HEK293 (cell line): ENCODE measurements around the gene C4BPB.

Experiments used
- FEZF1 ChIP-seq: fragments of 450-650 bp; formaldehyde crosslinking; IDR thresholded peaks from 2 replicates; pipeline ENCODE4 v1.5.1; 2016; ENCODE audit warnings: missing biosample characterization, missing genetic modification characterization
- GLIS1 ChIP-seq: fragments of 450-650 bp; formaldehyde crosslinking; IDR thresholded peaks from 2 replicates; pipeline ENCODE4 v1.5.1; 2016; ENCODE audit warnings: missing biosample characterization, missing genetic modification characterization
- HOXC10 ChIP-seq: sonication (generic); formaldehyde crosslinking; IDR thresholded peaks from 2 replicates; pipeline ENCODE4 v1.8.1; 2023; ENCODE audit warnings: mild to moderate bottlenecking, missing genetic modification reagents
- KLF10 ChIP-seq: fragments of 450-650 bp; IDR thresholded peaks from 2 replicates; pipeline ENCODE4 v1.5.1; 2018; ENCODE audit warnings: missing biosample characterization, mild to moderate bottlenecking, missing genetic modification characterization
- KLF16 ChIP-seq: fragments of 450-650 bp; formaldehyde crosslinking; IDR thresholded peaks from 2 replicates; pipeline ENCODE4 v1.5.1; 2017; ENCODE audit warnings: missing biosample characterization, missing genetic modification characterization
- KLF8 ChIP-seq: fragments of 450-650 bp; formaldehyde crosslinking; IDR thresholded peaks from 2 replicates; pipeline ENCODE4 v1.5.1; 2016; ENCODE audit warnings: missing biosample characterization, missing genetic modification characterization
- REPIN1 ChIP-seq: fragments of 450-650 bp; formaldehyde crosslinking; IDR thresholded peaks from 2 replicates; pipeline ENCODE4 v1.5.1; 2017; ENCODE audit warnings: missing biosample characterization, missing genetic modification characterization, low read depth
- SETDB1 ChIP-seq: IDR thresholded peaks from one replicate; pipeline ENCODE4 v1.6.1; 2017; ENCODE audit warnings: mild to moderate bottlenecking, low read length, moderate library complexity, mixed read lengths; ENCODE audit not compliant: insufficient read length
- WT1 ChIP-seq: fragments of 450-650 bp; formaldehyde crosslinking; IDR thresholded peaks from 2 replicates; pipeline ENCODE4 v1.5.1; 2016; ENCODE audit warnings: missing biosample characterization, missing genetic modification characterization
- YY1 ChIP-seq: fragments of 450-650 bp; formaldehyde crosslinking; IDR thresholded peaks from 2 replicates; pipeline ENCODE4 v1.5.1; 2018; ENCODE audit warnings: missing biosample characterization, missing genetic modification characterization
- ZBTB21 ChIP-seq: fragments of 450-650 bp; formaldehyde crosslinking; IDR thresholded peaks from 2 replicates; pipeline ENCODE4 v1.5.1; 2017; ENCODE audit warnings: missing biosample characterization, missing genetic modification characterization
- ZBTB48 ChIP-seq: fragments of 450-650 bp; formaldehyde crosslinking; IDR thresholded peaks from 2 replicates; pipeline ENCODE4 v1.5.1; 2016; ENCODE audit warnings: missing biosample characterization, missing genetic modification characterization
- ZBTB8A ChIP-seq: fragments of 450-650 bp; formaldehyde crosslinking; IDR thresholded peaks from 2 replicates; pipeline ENCODE4 v1.5.1; 2016; ENCODE audit warnings: missing biosample characterization, missing genetic modification characterization
- ZFHX2 ChIP-seq: fragments of 450-650 bp; formaldehyde crosslinking; conservative IDR thresholded peaks from 2 replicates; pipeline ENCODE4 v1.5.1; 2016; ENCODE audit warnings: missing biosample characterization, missing genetic modification characterization
- ZFP69B ChIP-seq: fragments of 450-650 bp; formaldehyde crosslinking; IDR thresholded peaks from 2 replicates; pipeline ENCODE4 v1.5.1; 2016; ENCODE audit warnings: missing biosample characterization, missing genetic modification characterization
- ZNF2 ChIP-seq: fragments of 450-650 bp; formaldehyde crosslinking; IDR thresholded peaks from 2 replicates; pipeline ENCODE4 v1.5.1; 2016; ENCODE audit warnings: missing biosample characterization, missing genetic modification characterization
- ZNF202 ChIP-seq: fragments of 450-650 bp; formaldehyde crosslinking; IDR thresholded peaks from 2 replicates; pipeline ENCODE4 v1.5.1; 2016; ENCODE audit warnings: missing biosample characterization, missing genetic modification characterization, borderline replicate concordance
- ZNF221 ChIP-seq: fragments of 450-650 bp; formaldehyde crosslinking; IDR thresholded peaks from 2 replicates; pipeline ENCODE4 v1.5.1; 2017; ENCODE audit warnings: missing biosample characterization, missing genetic modification characterization, borderline replicate concordance
- ZNF266 ChIP-seq: fragments of 450-650 bp; formaldehyde crosslinking; IDR thresholded peaks from 2 replicates; pipeline ENCODE4 v1.5.1; 2016; ENCODE audit warnings: missing biosample characterization, missing genetic modification characterization, low read depth
- ZNF792 ChIP-seq: fragments of 450-650 bp; formaldehyde crosslinking; IDR thresholded peaks from 2 replicates; pipeline ENCODE4 v1.5.1; 2016; ENCODE audit warnings: missing biosample characterization, missing genetic modification characterization
- TF ChIP-seq, protein P1 (sequence below): fragments of 450-650 bp; formaldehyde crosslinking; IDR thresholded peaks from 2 replicates; pipeline ENCODE4 v1.5.1; 2016; ENCODE audit warnings: missing biosample characterization, missing genetic modification characterization
- TF ChIP-seq, protein P2 (sequence below): fragments of 450-650 bp; formaldehyde crosslinking; IDR thresholded peaks from 2 replicates; pipeline ENCODE4 v1.5.1; 2016; ENCODE audit warnings: missing biosample characterization, missing genetic modification characterization, borderline replicate concordance
- TF ChIP-seq, protein P3 (sequence below): fragments of 450-650 bp; formaldehyde crosslinking; IDR thresholded peaks from 2 replicates; pipeline ENCODE4 v1.5.1; 2016; ENCODE audit warnings: missing biosample characterization, missing genetic modification characterization
- TF ChIP-seq, protein P4 (sequence below): fragments of 450-650 bp; formaldehyde crosslinking; IDR thresholded peaks from 2 replicates; pipeline ENCODE4 v1.5.1; 2016; ENCODE audit warnings: missing biosample characterization, missing genetic modification characterization, borderline replicate concordance
- TF ChIP-seq, protein P5 (sequence below): fragments of 450-650 bp; formaldehyde crosslinking; IDR thresholded peaks from 2 replicates; pipeline ENCODE4 v1.5.1; 2017; ENCODE audit warnings: missing biosample characterization, mild to moderate bottlenecking, missing genetic modification characterization, moderate library complexity

C4BPB gene

DNA sequence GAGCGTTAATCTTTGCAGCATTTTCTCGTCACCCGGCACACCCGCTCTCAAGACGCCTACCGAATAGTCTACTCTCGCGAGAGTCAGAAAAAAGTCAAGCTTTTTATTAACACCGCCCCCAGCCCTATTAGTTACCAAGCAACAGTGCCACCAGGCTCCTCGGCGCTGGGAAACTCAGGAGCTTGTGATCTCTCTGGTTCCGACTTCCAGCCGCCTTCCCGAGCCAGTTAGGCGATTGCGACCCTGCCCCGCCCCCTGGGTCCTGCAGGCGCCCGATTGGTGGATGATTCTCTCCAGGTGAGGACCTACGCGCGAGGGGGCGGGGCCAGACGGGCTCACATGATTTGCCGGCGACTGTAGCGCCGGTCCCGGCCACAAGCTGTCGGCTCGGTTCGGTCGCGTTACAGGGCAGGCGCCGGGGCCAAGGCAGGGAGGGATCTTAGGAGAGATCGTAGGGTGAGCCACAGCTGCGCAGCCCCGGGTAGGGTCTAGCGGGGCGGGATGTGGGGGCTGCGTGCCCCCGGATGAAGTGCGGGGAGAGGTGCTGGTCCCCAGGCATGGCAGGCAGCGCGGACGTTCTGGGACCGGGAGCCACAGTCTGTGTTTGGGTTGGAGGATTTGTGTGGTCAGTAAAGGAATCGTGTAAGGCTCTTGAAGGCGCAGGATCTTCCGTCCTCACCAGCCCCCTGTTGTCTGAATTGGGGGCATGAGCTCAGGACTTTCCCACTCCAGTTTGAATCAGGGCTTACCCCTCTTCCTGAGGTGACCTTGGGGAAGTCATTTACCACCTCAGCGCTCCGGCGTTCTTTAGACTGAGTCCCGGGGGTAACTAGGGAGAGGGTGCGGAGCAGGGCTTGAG lies 35.5 kb upstream of the C4BPB start, which contains the start of gene PFKFB2 (continued):
- TF ChIP-seq, protein P1, sequence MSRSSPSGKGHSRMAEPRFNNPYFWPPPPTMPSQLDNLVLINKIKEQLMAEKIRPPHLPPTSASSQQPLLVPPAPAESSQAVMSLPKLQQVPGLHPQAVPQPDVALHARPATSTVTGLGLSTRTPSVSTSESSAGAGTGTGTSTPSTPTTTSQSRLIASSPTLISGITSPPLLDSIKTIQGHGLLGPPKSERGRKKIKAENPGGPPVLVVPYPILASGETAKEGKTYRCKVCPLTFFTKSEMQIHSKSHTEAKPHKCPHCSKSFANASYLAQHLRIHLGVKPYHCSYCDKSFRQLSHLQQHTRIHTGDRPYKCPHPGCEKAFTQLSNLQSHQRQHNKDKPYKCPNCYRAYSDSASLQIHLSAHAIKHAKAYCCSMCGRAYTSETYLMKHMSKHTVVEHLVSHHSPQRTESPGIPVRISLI: peak; percentile 100
- no peak for TF ChIP-seq FEZF1
- TF ChIP-seq, protein P2, sequence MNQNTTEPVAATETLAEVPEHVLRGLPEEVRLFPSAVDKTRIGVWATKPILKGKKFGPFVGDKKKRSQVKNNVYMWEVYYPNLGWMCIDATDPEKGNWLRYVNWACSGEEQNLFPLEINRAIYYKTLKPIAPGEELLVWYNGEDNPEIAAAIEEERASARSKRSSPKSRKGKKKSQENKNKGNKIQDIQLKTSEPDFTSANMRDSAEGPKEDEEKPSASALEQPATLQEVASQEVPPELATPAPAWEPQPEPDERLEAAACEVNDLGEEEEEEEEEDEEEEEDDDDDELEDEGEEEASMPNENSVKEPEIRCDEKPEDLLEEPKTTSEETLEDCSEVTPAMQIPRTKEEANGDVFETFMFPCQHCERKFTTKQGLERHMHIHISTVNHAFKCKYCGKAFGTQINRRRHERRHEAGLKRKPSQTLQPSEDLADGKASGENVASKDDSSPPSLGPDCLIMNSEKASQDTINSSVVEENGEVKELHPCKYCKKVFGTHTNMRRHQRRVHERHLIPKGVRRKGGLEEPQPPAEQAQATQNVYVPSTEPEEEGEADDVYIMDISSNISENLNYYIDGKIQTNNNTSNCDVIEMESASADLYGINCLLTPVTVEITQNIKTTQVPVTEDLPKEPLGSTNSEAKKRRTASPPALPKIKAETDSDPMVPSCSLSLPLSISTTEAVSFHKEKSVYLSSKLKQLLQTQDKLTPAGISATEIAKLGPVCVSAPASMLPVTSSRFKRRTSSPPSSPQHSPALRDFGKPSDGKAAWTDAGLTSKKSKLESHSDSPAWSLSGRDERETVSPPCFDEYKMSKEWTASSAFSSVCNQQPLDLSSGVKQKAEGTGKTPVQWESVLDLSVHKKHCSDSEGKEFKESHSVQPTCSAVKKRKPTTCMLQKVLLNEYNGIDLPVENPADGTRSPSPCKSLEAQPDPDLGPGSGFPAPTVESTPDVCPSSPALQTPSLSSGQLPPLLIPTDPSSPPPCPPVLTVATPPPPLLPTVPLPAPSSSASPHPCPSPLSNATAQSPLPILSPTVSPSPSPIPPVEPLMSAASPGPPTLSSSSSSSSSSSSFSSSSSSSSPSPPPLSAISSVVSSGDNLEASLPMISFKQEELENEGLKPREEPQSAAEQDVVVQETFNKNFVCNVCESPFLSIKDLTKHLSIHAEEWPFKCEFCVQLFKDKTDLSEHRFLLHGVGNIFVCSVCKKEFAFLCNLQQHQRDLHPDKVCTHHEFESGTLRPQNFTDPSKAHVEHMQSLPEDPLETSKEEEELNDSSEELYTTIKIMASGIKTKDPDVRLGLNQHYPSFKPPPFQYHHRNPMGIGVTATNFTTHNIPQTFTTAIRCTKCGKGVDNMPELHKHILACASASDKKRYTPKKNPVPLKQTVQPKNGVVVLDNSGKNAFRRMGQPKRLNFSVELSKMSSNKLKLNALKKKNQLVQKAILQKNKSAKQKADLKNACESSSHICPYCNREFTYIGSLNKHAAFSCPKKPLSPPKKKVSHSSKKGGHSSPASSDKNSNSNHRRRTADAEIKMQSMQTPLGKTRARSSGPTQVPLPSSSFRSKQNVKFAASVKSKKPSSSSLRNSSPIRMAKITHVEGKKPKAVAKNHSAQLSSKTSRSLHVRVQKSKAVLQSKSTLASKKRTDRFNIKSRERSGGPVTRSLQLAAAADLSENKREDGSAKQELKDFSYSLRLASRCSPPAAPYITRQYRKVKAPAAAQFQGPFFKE: no peak
- TF ChIP-seq KLF8 (tag by site-specific recombination): peak; percentile 23; the same call in 1 of the 2 replicates
- no peak for TF ChIP-seq ZNF221
- TF ChIP-seq, protein P3, sequence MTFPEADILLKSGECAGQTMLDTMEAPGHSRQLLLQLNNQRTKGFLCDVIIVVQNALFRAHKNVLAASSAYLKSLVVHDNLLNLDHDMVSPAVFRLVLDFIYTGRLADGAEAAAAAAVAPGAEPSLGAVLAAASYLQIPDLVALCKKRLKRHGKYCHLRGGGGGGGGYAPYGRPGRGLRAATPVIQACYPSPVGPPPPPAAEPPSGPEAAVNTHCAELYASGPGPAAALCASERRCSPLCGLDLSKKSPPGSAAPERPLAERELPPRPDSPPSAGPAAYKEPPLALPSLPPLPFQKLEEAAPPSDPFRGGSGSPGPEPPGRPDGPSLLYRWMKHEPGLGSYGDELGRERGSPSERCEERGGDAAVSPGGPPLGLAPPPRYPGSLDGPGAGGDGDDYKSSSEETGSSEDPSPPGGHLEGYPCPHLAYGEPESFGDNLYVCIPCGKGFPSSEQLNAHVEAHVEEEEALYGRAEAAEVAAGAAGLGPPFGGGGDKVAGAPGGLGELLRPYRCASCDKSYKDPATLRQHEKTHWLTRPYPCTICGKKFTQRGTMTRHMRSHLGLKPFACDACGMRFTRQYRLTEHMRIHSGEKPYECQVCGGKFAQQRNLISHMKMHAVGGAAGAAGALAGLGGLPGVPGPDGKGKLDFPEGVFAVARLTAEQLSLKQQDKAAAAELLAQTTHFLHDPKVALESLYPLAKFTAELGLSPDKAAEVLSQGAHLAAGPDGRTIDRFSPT: peak; percentile 76; the same call in 1 of the 2 replicates
- TF ChIP-seq KLF10: peak; percentile 74
- peak; percentile 74; the same call in 1 of the 2 replicates for TF ChIP-seq ZNF2 (tag by site-specific recombination)
- TF ChIP-seq ZBTB48 (tag by site-specific recombination): peak; percentile 65; the same call in 1 of the 2 replicates
- no peak for TF ChIP-seq REPIN1 (tag by site-specific recombination)
- TF ChIP-seq ZNF792 (tag by site-specific recombination): no peak
- peak; percentile 71 for TF ChIP-seq ZFHX2 (tag by site-specific recombination)
- no peak for TF ChIP-seq ZNF266 (tag by site-specific recombination)
- TF ChIP-seq, protein P4, sequence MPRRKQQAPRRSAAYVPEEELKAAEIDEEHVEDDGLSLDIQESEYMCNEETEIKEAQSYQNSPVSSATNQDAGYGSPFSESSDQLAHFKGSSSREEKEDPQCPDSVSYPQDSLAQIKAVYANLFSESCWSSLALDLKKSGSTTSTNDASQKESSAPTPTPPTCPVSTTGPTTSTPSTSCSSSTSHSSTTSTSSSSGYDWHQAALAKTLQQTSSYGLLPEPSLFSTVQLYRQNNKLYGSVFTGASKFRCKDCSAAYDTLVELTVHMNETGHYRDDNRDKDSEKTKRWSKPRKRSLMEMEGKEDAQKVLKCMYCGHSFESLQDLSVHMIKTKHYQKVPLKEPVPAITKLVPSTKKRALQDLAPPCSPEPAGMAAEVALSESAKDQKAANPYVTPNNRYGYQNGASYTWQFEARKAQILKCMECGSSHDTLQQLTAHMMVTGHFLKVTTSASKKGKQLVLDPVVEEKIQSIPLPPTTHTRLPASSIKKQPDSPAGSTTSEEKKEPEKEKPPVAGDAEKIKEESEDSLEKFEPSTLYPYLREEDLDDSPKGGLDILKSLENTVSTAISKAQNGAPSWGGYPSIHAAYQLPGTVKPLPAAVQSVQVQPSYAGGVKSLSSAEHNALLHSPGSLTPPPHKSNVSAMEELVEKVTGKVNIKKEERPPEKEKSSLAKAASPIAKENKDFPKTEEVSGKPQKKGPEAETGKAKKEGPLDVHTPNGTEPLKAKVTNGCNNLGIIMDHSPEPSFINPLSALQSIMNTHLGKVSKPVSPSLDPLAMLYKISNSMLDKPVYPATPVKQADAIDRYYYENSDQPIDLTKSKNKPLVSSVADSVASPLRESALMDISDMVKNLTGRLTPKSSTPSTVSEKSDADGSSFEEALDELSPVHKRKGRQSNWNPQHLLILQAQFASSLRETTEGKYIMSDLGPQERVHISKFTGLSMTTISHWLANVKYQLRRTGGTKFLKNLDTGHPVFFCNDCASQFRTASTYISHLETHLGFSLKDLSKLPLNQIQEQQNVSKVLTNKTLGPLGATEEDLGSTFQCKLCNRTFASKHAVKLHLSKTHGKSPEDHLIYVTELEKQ: no peak
- TF ChIP-seq WT1 (tag by site-specific recombination): no peak
- peak; percentile 3; the same call in 1 of the 2 replicates for TF ChIP-seq ZBTB8A (tag by site-specific recombination)
- no peak for TF ChIP-seq SETDB1
- no peak for TF ChIP-seq ZNF202 (tag by site-specific recombination)
- no peak; the same call in 1 of the 2 replicates for TF ChIP-seq ZFP69B (tag by site-specific recombination)
- TF ChIP-seq HOXC10 (CRISPR knock-in tag): no peak
- TF ChIP-seq ZBTB21 (tag by site-specific recombination): no peak
- no peak for TF ChIP-seq YY1 (tag by site-specific recombination)
- TF ChIP-seq GLIS1 (tag by site-specific recombination): peak; percentile 50; the same call in 1 of the 2 replicates
- TF ChIP-seq, protein P5, sequence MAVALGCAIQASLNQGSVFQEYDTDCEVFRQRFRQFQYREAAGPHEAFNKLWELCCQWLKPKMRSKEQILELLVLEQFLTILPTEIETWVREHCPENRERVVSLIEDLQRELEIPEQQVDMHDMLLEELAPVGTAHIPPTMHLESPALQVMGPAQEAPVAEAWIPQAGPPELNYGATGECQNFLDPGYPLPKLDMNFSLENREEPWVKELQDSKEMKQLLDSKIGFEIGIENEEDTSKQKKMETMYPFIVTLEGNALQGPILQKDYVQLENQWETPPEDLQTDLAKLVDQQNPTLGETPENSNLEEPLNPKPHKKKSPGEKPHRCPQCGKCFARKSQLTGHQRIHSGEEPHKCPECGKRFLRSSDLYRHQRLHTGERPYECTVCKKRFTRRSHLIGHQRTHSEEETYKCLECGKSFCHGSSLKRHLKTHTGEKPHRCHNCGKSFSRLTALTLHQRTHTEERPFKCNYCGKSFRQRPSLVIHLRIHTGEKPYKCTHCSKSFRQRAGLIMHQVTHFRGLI (tag by site-specific recombination): no peak
- TF ChIP-seq KLF16 (tag by site-specific recombination): peak; percentile 73; the same call in 1 of the 2 replicates
